ENCODE measurements around the gene INCA1. TPM values are rescaled to one million over a fixed set of nuclear protein-coding genes. Genes with fewer than 3 reads are reported as not detected.

Gene INCA1
- total and polyA plus RNA-seq, 8 donors = 1.3 to 6.1 (median 1.6) TPM; not detected in 3

GRCh38 chr17:4956493-4957061 is 40.7 kb downstream of the INCA1 start:
- Histone ChIP-seq H3K27ac (no peak overlapping the region), H3K27me3 (no peaks in the 10 kb centered on the region), H3K36me3 (peaks cover 13 to 44% (median 36%) of the 10 kb centered on the region in 4 donors), H3K9me3 (no peaks in the 10 kb centered on the region), H3K4me1 (peaks cover 0 to 4% (median 1%) of the 10 kb centered on the region in 4 donors), H3K4me3 (no peak overlapping the region)
- 77 to 85% (median 82%) methylated on average over 10 of the region's 10 CpGs for WGBS, 5 donors
- intact Hi-C loops (cut with DNase I; ENCODE audit: low total_unique reads) = no loop called here
- DNase-seq = peak in 1 of 2 donors; percentile 46
- TF ChIP-seq, protein P1, sequence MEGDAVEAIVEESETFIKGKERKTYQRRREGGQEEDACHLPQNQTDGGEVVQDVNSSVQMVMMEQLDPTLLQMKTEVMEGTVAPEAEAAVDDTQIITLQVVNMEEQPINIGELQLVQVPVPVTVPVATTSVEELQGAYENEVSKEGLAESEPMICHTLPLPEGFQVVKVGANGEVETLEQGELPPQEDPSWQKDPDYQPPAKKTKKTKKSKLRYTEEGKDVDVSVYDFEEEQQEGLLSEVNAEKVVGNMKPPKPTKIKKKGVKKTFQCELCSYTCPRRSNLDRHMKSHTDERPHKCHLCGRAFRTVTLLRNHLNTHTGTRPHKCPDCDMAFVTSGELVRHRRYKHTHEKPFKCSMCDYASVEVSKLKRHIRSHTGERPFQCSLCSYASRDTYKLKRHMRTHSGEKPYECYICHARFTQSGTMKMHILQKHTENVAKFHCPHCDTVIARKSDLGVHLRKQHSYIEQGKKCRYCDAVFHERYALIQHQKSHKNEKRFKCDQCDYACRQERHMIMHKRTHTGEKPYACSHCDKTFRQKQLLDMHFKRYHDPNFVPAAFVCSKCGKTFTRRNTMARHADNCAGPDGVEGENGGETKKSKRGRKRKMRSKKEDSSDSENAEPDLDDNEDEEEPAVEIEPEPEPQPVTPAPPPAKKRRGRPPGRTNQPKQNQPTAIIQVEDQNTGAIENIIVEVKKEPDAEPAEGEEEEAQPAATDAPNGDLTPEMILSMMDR (IDR thresholded peaks at IDR 0.05) = peak in 1 of 7 experiments; percentile 15
- no peak for TF ChIP-seq EP300 (IDR thresholded peaks at IDR 0.05)
- no peak for TF ChIP-seq POLR2A (IDR thresholded peaks at IDR 0.05)

- intact Hi-C loops (cut with DNase I; ENCODE audit: low total_unique reads) = no loop called here
- TF ChIP-seq, protein P1 (IDR thresholded peaks at IDR 0.05) = no peak
- TF ChIP-seq POLR2AphosphoS5 (IDR thresholded peaks at IDR 0.05) (no peak), EP300 (IDR thresholded peaks at IDR 0.05) (no peak), POLR2A (IDR thresholded peaks at IDR 0.05) (no peak)
- Histone ChIP-seq H3K9me3 (no peaks in the 10 kb centered on the region), H3K4me3 (no peak overlapping the region), H3K36me3 (peaks cover 10 to 29% (median 22%) of the 10 kb centered on the region in 4 donors), H3K27ac (no peak overlapping the region), H3K27me3 (no peaks in the 10 kb centered on the region), H3K4me1 (peaks cover 8 to 18% (median 14%) of the 10 kb centered on the region in 4 donors)
- WGBS, 5 donors = 95 to 100% (median 97%) methylated on average over 6 to 8 of the region's 8 CpGs
- no peak for DNase-seq
Measured at GRCh38 chr17:4955091-4955490, 42.2 kb downstream of the INCA1 start.

DNA sequence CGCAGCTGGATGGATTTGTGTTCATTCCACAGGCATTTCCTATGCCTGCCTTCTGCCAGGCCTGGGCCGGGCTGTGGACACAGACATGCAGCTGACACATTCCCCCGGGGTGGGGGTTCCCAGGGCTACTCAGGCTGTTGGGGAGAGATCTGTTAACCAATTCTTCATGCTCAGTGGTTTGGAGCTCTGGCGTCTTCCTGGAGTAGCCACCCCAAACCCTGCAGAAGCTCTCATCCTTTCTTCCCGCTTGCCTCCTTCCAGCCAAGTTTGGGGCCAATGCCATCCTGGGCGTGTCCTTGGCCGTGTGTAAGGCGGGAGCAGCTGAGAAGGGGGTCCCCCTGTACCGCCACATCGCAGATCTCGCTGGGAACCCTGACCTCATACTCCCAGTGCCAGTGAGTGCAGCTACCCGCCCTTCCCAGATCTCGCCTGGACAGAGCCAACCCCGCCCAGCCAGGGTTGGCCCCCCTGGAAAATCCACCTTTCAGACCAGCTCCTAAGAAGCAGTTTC is 43.8 kb downstream of the INCA1 start:
- TF ChIP-seq, protein P1 (IDR thresholded peaks at IDR 0.05) = no peak
- TF ChIP-seq POLR2A (IDR thresholded peaks at IDR 0.05) (no peak), POLR2AphosphoS5 (IDR thresholded peaks at IDR 0.05) (no peak), EP300 (IDR thresholded peaks at IDR 0.05) (no peak)
- Histone ChIP-seq H3K36me3 (peaks cover 0 to 13% (median 7%) of the 10 kb centered on the region in 4 donors), H3K27me3 (no peaks in the 10 kb centered on the region), H3K9me3 (no peaks in the 10 kb centered on the region), H3K4me3 (no peak overlapping the region), H3K4me1 (peaks cover 12 to 29% (median 20%) of the 10 kb centered on the region in 4 donors), H3K27ac (no peak overlapping the region)
- peak in 1 of 2 donors; percentile 62 for DNase-seq
- WGBS, 5 donors = 51 to 59% (median 53%) methylated on average over 13 to 14 of the region's 14 CpGs
- intact Hi-C loops (cut with DNase I; ENCODE audit: low total_unique reads) = no loop called here

GRCh38 chr17:4951486-4951885 is 45.8 kb downstream of the INCA1 start:
- WGBS, 5 donors = 70 to 93% (median 86%) methylated on average over 3 of the region's 3 CpGs
- no peak overlapping the region for H3K4me3 ChIP-seq
- TF ChIP-seq EP300 (IDR thresholded peaks at IDR 0.05) (no peak), POLR2AphosphoS5 (IDR thresholded peaks at IDR 0.05) (no peak), POLR2A (IDR thresholded peaks at IDR 0.05) (no peak)
- TF ChIP-seq, protein P1 (IDR thresholded peaks at IDR 0.05) = no peak

More at GRCh38 chr17:4951486-4951885, 45.8 kb downstream of the INCA1 start:
- intact Hi-C loops (cut with DNase I; ENCODE audit: low total_unique reads) = no loop called here
- Histone ChIP-seq H3K27me3 (no peaks in the 10 kb centered on the region), H3K9me3 (no peaks in the 10 kb centered on the region), H3K27ac (peak overlapping the region in 1 of 5 donors; percentile 100), H3K36me3 (peaks cover 2 to 7% (median 4%) of the 10 kb centered on the region in 4 donors), H3K4me1 (peaks cover 17 to 35% (median 27%) of the 10 kb centered on the region in 4 donors)
- no peak for DNase-seq

Data from stomach (tissue), 9 donors.